Transverse colon (tissue), 4 donors: ENCODE results near the gene S100G.

ENCODE experiments used
- EP300 ChIP-seq: sonication (generic); formaldehyde crosslinking; IDR thresholded peaks from one replicate; pipeline ENCODE4 v1.6.1; 2017; ENCODE audit warnings: antibody characterized with exemption, low read depth
- POLR2A ChIP-seq: fragments of 450-650 bp; IDR thresholded peaks from one replicate; pipeline ENCODE4 v1.6.1; 2016; ENCODE audit warnings: antibody characterized with exemption, mild to moderate bottlenecking, moderate library complexity
- POLR2AphosphoS5 ChIP-seq, 3 donors: sonication (generic); formaldehyde crosslinking; IDR thresholded peaks; one replicate each; pipeline ENCODE4 v1.6.1; 2016; ENCODE audit warnings: antibody characterized with exemption in 3 of 3
- TF ChIP-seq, protein P1 (sequence below), 5 experiments: fragments of 200-600 bp in 3 of 5; fragments of 450-650 bp in 2 of 5; sonication (generic) in 3 of 5; IDR thresholded peaks; 1 replicate in 2 of 5; 2 replicates in 3 of 5; pipeline ENCODE4 v1.5.1; 2016 to 2017; ENCODE audit warnings: antibody characterized with exemption in 5 of 5, inconsistent platforms in 3 of 5, mild to moderate bottlenecking in 2 of 5, moderate library complexity in 1 of 5

DNA sequence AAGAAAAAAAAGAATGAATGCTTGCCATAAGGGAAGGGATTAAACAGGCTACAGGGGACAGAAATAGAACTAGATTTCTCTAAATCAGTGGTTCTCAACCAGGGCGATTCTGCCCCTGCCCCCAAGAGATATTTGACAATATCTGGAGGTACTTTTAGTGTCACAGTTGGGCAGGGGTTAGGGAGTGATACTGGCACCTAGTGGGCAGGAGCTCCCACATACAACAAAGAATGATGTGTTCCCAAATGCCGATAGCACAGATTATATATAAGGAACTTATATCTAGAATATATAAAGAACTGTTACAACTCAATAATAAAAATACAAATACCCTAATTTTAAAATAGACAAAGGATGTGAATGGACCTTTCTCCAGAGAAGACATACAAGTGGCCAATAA lies 14.7 kb downstream of the S100G start:
- TF ChIP-seq, protein P1, sequence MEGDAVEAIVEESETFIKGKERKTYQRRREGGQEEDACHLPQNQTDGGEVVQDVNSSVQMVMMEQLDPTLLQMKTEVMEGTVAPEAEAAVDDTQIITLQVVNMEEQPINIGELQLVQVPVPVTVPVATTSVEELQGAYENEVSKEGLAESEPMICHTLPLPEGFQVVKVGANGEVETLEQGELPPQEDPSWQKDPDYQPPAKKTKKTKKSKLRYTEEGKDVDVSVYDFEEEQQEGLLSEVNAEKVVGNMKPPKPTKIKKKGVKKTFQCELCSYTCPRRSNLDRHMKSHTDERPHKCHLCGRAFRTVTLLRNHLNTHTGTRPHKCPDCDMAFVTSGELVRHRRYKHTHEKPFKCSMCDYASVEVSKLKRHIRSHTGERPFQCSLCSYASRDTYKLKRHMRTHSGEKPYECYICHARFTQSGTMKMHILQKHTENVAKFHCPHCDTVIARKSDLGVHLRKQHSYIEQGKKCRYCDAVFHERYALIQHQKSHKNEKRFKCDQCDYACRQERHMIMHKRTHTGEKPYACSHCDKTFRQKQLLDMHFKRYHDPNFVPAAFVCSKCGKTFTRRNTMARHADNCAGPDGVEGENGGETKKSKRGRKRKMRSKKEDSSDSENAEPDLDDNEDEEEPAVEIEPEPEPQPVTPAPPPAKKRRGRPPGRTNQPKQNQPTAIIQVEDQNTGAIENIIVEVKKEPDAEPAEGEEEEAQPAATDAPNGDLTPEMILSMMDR (IDR thresholded peaks at IDR 0.05) = no peak
- TF ChIP-seq EP300 (no peak), POLR2AphosphoS5 (IDR thresholded peaks at IDR 0.05) (no peak), POLR2A (no peak)
